ENCODE data around the gene MYCBP2. TPM values are rescaled to one million over a fixed set of nuclear protein-coding genes. Genes with fewer than 3 reads are reported as not detected.

Gene MYCBP2
- total RNA-seq, 1 experiment from 2014 or later: 51.8 TPM

GRCh38 chr13:77235456-77236022, 91.4 kb downstream of the MYCBP2 start:
- H3K9me3 Mint-ChIP-seq (ENCODE audit: unreplicated experiment): no peaks in the 10 kb centered on the region
- no peak for DNase-seq (ENCODE audit: unreplicated experiment)
- H3K27ac Mint-ChIP-seq (ENCODE audit: low read depth, unreplicated experiment): no peak overlapping the region
- ChIA-PET POLR2A (no interaction called here), CTCF (no interaction called here)
- BruUV-seq (replicated peaks): no TSS peak
- no peaks in the 10 kb centered on the region for H3K4me1 Mint-ChIP-seq (ENCODE audit: insufficient read depth, unreplicated experiment)
- no peaks in the 10 kb centered on the region for H3K27me3 Mint-ChIP-seq (ENCODE audit: insufficient read depth, unreplicated experiment)
- intact Hi-C loops (cut with micrococcal nuclease): no loop called here
- no peak overlapping the region for H3K4me3 Mint-ChIP-seq (ENCODE audit: unreplicated experiment)
- no peak for TF ChIP-seq CTCF (IDR thresholded peaks at IDR 0.05; ENCODE audit: unreplicated experiment)
- peaks cover 18% of the 10 kb centered on the region for H3K36me3 Mint-ChIP-seq (ENCODE audit: insufficient read depth, unreplicated experiment)

GRCh38 chr13:77233159-77233558, 93.7 kb downstream of the MYCBP2 start:
- no peak overlapping the region for H3K4me3 Mint-ChIP-seq (ENCODE audit: unreplicated experiment)
- BruUV-seq (replicated peaks): no TSS peak
- CTCF ChIA-PET: interaction anchor here (0.6 kb wide), 1 partner anchor 164 kb away, joined by 3 read pairs; no protein-coding TSS in a partner anchor
- H3K36me3 Mint-ChIP-seq (ENCODE audit: insufficient read depth, unreplicated experiment): peaks cover 12% of the 10 kb centered on the region
- H3K27ac Mint-ChIP-seq (ENCODE audit: low read depth, unreplicated experiment): no peak overlapping the region
- H3K9me3 Mint-ChIP-seq (ENCODE audit: unreplicated experiment): no peaks in the 10 kb centered on the region
- DNase-seq (ENCODE audit: unreplicated experiment): no peak
- intact Hi-C loops (cut with micrococcal nuclease): no loop called here
- no peaks in the 10 kb centered on the region for H3K27me3 Mint-ChIP-seq (ENCODE audit: insufficient read depth, unreplicated experiment)
- TF ChIP-seq CTCF (IDR thresholded peaks at IDR 0.05; ENCODE audit: unreplicated experiment): no peak
- H3K4me1 Mint-ChIP-seq (ENCODE audit: insufficient read depth, unreplicated experiment): no peaks in the 10 kb centered on the region
- POLR2A ChIA-PET: no interaction called here

- H3K27me3 Mint-ChIP-seq (ENCODE audit: insufficient read depth, unreplicated experiment): no peaks in the 10 kb centered on the region
- DNase-seq (ENCODE audit: unreplicated experiment): no peak
- H3K9me3 Mint-ChIP-seq (ENCODE audit: unreplicated experiment): no peaks in the 10 kb centered on the region
- ChIA-PET POLR2A (no interaction called here), CTCF (interaction anchor here (0.5 kb wide), 1 partner anchor 247 kb away, joined by 3 read pairs; no protein-coding TSS in a partner anchor)
- intact Hi-C loops (cut with micrococcal nuclease): no loop called here
- H3K27ac Mint-ChIP-seq (ENCODE audit: low read depth, unreplicated experiment): no peak overlapping the region
- TF ChIP-seq CTCF (IDR thresholded peaks at IDR 0.05; ENCODE audit: unreplicated experiment): no peak
- no TSS peak for BruUV-seq (replicated peaks)
- no peak overlapping the region for H3K4me3 Mint-ChIP-seq (ENCODE audit: unreplicated experiment)
- peaks cover 6% of the 10 kb centered on the region for H3K36me3 Mint-ChIP-seq (ENCODE audit: insufficient read depth, unreplicated experiment)
- no peaks in the 10 kb centered on the region for H3K4me1 Mint-ChIP-seq (ENCODE audit: insufficient read depth, unreplicated experiment)
These were observed 96.3 kb downstream of the MYCBP2 start for GRCh38 chr13:77230560-77230959.

- Mint-ChIP-seq H3K9me3 (ENCODE audit: unreplicated experiment) (no peaks in the 10 kb centered on the region), H3K4me3 (ENCODE audit: unreplicated experiment) (no peak overlapping the region), H3K27me3 (ENCODE audit: insufficient read depth, unreplicated experiment) (no peaks in the 10 kb centered on the region), H3K4me1 (ENCODE audit: insufficient read depth, unreplicated experiment) (no peaks in the 10 kb centered on the region), H3K27ac (ENCODE audit: low read depth, unreplicated experiment) (no peak overlapping the region), H3K36me3 (ENCODE audit: insufficient read depth, unreplicated experiment) (no peaks in the 10 kb centered on the region)
- BruUV-seq (replicated peaks): no TSS peak
- no peak for TF ChIP-seq CTCF (IDR thresholded peaks at IDR 0.05; ENCODE audit: unreplicated experiment)
- DNase-seq (ENCODE audit: unreplicated experiment): no peak
- CTCF ChIA-PET: no interaction called here
- intact Hi-C loops (cut with micrococcal nuclease): no loop called here
- POLR2A ChIA-PET: interaction anchor here (0.7 kb wide), 1 partner anchor 250 kb away, joined by 3 read pairs; no protein-coding TSS in a partner anchor
These were observed 100.9 kb downstream of the MYCBP2 start for GRCh38 chr13:77225946-77226345.

All from MCF 10A (cell line).